CD4-positive, alpha-beta T cell treated with Interleukin-17A for 1 hour (primary cell): ENCODE results near the gene RNF151.
A peak's percentile ranks its signal among the peaks of the same experiment; 100 is the strongest.

Experiments used
- DNase-seq: peaks from one replicate; pipeline ENCODE4 v3.0.0-alpha.2; 2020

RNF151 gene

GRCh38 chr16:1978476-1979120 lies 11.9 kb downstream of the RNF151 start:
- DNase-seq: no peak

- DNase-seq: peak; percentile 46
Measured at GRCh38 chr16:1979271-1980029, 12.8 kb downstream of the RNF151 start.

GRCh38 chr16:1980030-1980769 lies 13.5 kb downstream of the RNF151 start:
- DNase-seq: no peak

DNA sequence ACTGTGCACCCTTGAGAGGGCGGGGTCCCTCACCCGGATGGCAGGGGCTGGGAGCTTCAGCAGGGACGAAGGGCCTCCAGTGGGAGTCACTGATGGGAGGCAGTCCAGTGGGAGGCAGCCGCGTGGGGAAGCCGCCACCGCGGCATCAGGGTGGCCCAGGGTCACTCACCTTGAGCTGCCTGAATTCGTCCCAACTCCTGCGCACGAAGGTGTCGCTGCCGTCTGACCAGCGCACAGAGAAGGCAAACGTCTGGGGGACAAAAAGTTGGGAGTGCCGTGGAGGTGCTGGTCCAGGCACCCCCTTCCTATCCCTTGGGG lies 14.1 kb downstream of the RNF151 start:
- DNase-seq: no peak

DNA sequence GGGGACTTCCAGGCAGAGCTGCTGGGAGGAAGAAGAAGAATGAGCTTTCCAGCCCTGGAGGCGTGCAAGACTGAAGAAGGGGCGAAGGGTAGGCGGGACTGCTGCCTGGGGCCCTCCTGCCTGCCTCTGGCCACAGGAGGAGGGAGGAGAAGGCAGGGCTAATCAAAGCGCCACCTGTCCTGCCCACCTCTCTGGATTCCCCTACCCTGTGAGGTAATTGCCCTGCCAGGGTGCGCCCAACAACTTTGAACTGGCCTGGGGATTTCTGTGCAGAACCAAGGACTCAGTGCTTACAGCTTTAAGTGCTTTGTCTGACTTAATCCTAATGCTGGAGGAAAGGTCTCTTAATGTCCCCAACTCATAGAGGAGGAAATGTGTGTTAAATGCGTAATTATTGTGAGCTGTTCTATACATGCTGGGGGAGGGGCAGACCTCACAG lies 14.8 kb downstream of the RNF151 start, which contains the start of gene NOXO1:
Gene NOXO1 (minus strand): TSS at position 72 of the 439 bp plus-strand sequence. CDS start 290 bp downstream, outside the sequence.
- DNase-seq: no peak

- DNase-seq: no peak
Measured at GRCh38 chr16:1982013-1982433, 15.4 kb downstream of the RNF151 start.

DNA sequence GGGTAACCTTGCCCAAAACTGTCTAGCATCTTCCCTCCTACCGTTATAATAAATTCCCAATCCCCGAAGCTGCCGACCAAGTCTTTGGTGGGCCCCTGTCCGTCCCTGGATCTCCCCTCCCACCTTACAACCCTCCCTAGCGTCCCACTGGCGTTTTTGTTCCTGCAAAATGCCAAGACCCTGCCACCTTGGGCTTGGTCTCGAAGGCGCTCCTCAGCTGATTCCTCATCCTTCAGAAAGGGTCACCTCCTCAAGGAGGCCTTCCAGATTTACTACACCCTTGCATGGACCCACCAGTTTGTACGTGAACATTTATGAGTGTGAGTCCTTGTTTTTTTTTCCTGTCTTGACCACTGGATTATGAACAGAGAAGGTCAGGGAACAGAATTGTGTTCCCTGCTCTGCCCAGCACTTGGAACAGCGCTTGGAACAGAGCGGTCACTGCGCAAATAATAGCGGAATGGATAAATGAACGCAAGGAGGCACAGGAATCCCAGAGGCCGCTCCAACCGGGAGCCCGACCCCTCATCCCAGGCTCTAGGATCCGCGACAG lies 16.4 kb downstream of the RNF151 start:
- no peak for DNase-seq

GRCh38 chr16:1983544-1984346 lies 17.1 kb downstream of the RNF151 start, which contains the start of gene GFER:
TSS of gene GFER (plus strand) at chr16:1984193. CDS start at chr16:1984219, 26 bp downstream.
- peak; percentile 80 for DNase-seq

DNA sequence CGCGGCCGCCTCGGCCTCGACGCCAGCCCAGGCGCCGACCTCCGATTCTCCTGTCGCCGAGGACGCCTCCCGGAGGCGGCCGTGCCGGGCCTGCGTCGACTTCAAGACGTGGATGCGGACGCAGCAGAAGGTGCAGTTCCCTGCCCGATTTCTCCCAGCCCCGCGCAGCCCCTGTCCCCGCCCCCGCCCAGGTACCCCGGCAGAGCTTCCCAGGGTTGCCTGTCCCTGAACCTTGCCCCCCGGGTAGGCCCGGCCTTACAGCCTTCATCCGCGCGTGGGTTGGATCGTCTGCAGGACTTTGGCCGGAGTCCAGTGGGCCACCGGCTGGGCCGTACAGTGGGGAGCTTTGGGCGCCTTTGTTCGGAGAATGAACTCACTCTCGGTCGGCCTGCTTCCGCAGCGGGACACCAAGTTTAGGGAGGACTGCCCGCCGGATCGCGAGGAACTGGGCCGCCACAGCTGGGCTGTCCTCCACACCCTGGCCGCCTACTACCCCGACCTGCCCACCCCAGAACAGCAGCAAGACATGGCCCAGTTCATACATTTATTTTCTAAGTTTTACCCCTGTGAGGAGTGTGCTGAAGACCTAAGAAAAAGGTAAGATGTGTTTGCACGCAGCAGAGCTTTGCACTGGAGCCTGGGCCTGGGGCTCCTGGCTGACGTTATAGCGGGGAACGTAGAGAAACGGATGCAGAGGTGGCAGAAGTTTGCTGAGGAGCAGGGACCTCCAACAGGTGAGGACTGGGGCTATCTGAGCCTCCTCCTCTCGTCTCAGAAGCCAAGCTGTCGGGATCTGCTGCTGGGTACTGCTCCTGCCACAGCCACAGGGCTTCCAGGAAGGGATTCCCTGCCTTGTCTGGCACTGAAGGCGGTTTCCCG lies 17.9 kb downstream of the RNF151 start:
- no peak for DNase-seq

DNA sequence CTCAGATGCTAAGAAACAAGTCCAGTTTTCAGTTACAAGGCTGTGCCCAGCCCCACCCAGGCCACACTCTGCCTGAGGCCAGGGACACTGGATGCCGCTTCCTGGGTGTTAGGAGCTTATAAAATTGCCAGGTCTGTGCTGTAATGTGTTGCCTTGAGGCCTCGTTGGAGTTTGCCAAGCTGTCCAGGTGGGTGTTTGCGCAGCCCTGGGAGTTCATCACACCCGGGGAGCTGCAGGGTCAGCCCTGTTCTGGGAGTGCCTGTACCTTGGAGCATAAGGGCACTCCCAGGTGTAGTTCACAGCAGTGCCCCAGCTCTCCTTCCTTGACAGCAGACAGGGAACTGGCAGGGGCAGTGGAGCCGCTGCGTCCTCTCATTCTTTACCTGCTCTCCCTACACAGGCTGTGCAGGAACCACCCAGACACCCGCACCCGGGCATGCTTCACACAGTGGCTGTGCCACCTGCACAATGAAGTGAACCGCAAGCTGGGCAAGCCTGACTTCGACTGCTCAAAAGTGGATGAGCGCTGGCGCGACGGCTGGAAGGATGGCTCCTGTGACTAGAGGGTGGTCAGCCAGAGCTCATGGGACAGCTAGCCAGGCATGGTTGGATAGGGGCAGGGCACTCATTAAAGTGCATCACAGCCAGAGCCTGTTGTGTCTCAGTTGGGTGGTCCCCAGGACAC lies 19.0 kb downstream of the RNF151 start:
- no peak for DNase-seq

DNA sequence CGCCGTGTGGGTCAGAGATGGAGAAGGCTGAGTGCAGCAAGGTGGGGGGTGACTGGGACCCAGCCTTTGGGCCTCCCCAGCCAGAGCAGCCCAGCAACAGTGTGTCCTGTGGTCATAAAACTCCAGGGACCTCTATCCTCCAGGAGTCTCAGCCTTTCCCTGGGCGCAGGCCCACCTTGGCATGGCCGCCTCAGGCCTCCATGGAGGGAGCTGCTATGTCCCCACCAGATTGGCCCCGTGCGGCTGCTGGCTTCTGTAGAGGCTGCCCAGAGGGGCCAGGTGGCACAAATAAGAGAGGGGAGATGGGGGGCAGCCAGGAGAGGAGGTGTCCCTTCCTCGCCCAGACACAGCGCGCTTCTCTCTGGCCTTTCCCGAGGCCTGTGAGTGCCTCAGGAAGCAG lies 20.5 kb downstream of the RNF151 start:
- no peak for DNase-seq

DNA sequence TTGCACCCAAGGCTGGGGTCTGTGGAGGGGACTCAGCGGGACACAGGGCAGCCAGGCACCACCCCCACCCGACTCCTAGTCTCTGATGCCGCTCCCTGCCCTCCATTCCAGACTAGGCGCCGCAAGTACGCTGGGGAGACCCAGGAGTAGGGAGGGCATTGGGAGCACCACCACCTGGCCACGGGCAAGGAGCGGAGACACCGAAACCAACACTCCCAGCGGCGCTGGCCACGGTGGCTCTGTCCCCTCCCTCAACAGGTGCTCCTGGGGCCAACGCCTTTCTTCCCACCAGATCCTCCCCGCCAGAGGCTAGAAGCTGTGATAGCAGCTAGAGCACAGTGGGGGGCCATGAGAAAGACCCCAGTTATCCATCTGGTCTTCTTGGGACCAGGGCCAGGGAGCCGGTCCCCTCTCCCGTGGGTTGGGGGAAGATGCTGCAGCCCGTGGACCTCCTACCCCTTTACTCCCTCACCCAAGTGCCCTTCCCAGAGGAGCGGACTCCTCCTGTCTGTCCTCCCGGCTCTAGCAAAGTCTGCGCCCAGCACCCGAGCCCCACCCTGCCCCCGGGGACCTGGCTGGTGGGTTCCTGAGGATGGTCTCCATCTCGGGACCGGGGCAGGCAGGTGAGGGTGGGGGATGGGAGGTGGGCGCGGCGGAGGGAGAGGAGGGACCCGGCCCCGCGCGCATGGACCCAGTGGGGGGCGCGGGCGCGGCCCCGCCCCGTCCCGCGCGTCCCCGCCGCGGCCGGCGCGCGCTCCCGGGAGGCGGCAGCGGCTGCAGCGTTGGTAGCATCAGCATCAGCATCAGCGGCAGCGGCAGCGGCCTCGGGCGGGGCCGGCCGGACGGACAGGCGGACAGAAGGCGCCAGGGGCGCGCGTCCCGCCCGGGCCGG lies 22.8 kb downstream of the RNF151 start, which contains the start of gene SYNGR3:
Gene SYNGR3 (plus strand): TSS at position 762 of the 892 bp plus-strand sequence. CDS start 133 bp downstream, outside the sequence.
- peak; percentile 9 for DNase-seq

- DNase-seq: no peak
Measured at GRCh38 chr16:1990101-1990350, 23.4 kb downstream of the RNF151 start.

- peak; percentile 64 for DNase-seq
Measured at GRCh38 chr16:1990351-1991134, 23.9 kb downstream of the RNF151 start.

DNA sequence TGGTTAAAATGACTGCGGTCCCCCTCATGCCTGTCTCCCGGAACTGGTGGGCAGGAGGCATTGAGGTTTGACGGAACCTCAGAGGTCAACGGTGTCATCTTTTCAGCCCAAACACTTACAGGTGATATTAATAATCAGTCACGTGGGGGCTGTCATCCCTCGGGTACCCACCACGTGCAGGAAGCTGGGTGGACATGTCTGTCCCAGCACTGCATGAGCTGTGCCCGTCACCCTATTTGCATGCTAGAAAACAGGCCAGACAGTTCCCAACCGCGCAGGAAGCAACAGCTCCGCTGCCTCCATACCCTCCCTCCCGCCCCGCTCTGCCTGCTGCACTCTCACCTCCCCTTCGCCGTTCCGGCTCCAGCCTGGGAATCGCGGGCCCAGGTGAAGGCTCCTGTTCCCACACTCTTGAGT lies 24.5 kb downstream of the RNF151 start:
- peak; percentile 76 for DNase-seq

- DNase-seq: no peak
Measured at GRCh38 chr16:1991588-1991947, 24.9 kb downstream of the RNF151 start.

GRCh38 chr16:1991948-1992703 lies 25.5 kb downstream of the RNF151 start:
- DNase-seq: peak; percentile 98

GRCh38 chr16:1992704-1993317 lies 26.2 kb downstream of the RNF151 start:
- no peak for DNase-seq
